Mesendoderm (in vitro differentiated cells): ENCODE results near the gene TEX29.

ENCODE experiments used
- DNase-seq: peaks from one replicate; pipeline ENCODE4 v3.0.0; 2013
- H2AK5ac ChIP-seq: 2 replicates; pipeline ENCODE4 v1.6.1; 2013; ENCODE audit warnings: low read length, inconsistent platforms
- H2BK120ac ChIP-seq: 2 replicates; pipeline ENCODE4 v1.6.1; 2013; ENCODE audit warnings: low read depth, mild to moderate bottlenecking, low read length, moderate library complexity, mixed read lengths
- H2BK15ac ChIP-seq: replicated peaks from 2 replicates; pipeline ENCODE4 v1.6.1; 2013; ENCODE audit warnings: low read depth, mild to moderate bottlenecking, moderate library complexity
- H2BK5ac ChIP-seq: 2 replicates; pipeline ENCODE4 v1.6.1; 2013; ENCODE audit warnings: low read length, inconsistent platforms
- H3K18ac ChIP-seq: 2 replicates; pipeline ENCODE4 v1.6.1; 2013; ENCODE audit warnings: mild to moderate bottlenecking, low read length, mixed read lengths
- H3K23ac ChIP-seq: one replicate; pipeline ENCODE4 v1.6.1; 2013; ENCODE audit warnings: low read length
- H3K27ac ChIP-seq: 2 replicates; pipeline ENCODE4 v1.5.1; 2013; ENCODE audit warnings: low read depth, mild to moderate bottlenecking, inconsistent platforms, low read length, moderate library complexity
- H3K27me3 ChIP-seq: 2 replicates; pipeline ENCODE4 v1.6.1; 2013; ENCODE audit warnings: low read length, control low read depth, mild to moderate bottlenecking, inconsistent platforms; ENCODE audit not compliant: insufficient read depth, poor library complexity
- H3K36me3 ChIP-seq: 2 replicates; pipeline ENCODE4 v1.6.1; 2013; ENCODE audit warnings: low read length, inconsistent platforms; ENCODE audit not compliant: control insufficient read depth, insufficient read depth
- H3K4ac ChIP-seq: one replicate; pipeline ENCODE4 v1.6.1; 2013; ENCODE audit warnings: low read depth, mild to moderate bottlenecking, low read length, moderate library complexity
- H3K4me1 ChIP-seq: 2 replicates; pipeline ENCODE4 v1.6.1; 2013; ENCODE audit warnings: low read depth, low read length, inconsistent platforms; ENCODE audit not compliant: control insufficient read depth
- H3K4me2 ChIP-seq: 2 replicates; pipeline ENCODE4 v1.6.1; 2013; ENCODE audit warnings: low read length
- H3K4me3 ChIP-seq: 2 replicates; pipeline ENCODE4 v1.5.1; 2013; ENCODE audit warnings: mild to moderate bottlenecking, low read length
- H3K56ac ChIP-seq: one replicate; pipeline ENCODE4 v1.6.1; 2013; ENCODE audit warnings: low read length
- H3K79me1 ChIP-seq: 2 replicates; pipeline ENCODE4 v1.6.1; 2013; ENCODE audit warnings: low read length, inconsistent platforms
- H3K79me2 ChIP-seq: 2 replicates; pipeline ENCODE4 v1.6.1; 2013; ENCODE audit warnings: mild to moderate bottlenecking, low read length; ENCODE audit not compliant: control insufficient read depth, insufficient read depth
- H3K9ac ChIP-seq: 2 replicates; pipeline ENCODE4 v1.6.1; 2013; ENCODE audit warnings: low read length, inconsistent platforms
- H4K5ac ChIP-seq: one replicate; pipeline ENCODE4 v1.6.1; 2013; ENCODE audit warnings: low read length
- H4K8ac ChIP-seq: one replicate; pipeline ENCODE4 v1.6.1; 2013; ENCODE audit warnings: low read depth, mild to moderate bottlenecking, control low read depth, low read length, moderate library complexity
- whole genome bisulfite sequencing: extraction: QIAGEN DNeasy Blood & Tissue Kit; methylation state at CpG from one replicate; pipeline ENCODE4 v1.1.7; 2013; ENCODE audit warnings: low lambda C conversion rate, missing lambda C conversion rate; ENCODE audit not compliant: insufficient coverage; ENCODE audit errors: extremely low coverage; 5-methylcytosine and 5-hydroxymethylcytosine counted together

TEX29 gene

GRCh38 chr13:111282425-111282824 is 38.0 kb upstream of the TEX29 start:
- H3K4me3 ChIP-seq: no peak overlapping the region
- peaks cover 3% of the 10 kb centered on the region for H3K79me1 ChIP-seq
- H3K23ac ChIP-seq: no peak overlapping the region
- H2BK15ac ChIP-seq: no peak overlapping the region
- no peaks in the 10 kb centered on the region for H3K4me1 ChIP-seq
- H3K9ac ChIP-seq: no peak overlapping the region
- no peak overlapping the region for H2BK120ac ChIP-seq
- no peak overlapping the region for H3K18ac ChIP-seq
- no peak overlapping the region for H2AK5ac ChIP-seq
- no peak overlapping the region for H2BK5ac ChIP-seq
- no peak overlapping the region for H4K5ac ChIP-seq
- H3K27ac ChIP-seq: no peak overlapping the region
- no peak for DNase-seq
- no peaks in the 10 kb centered on the region for H3K79me2 ChIP-seq
- no peak overlapping the region for H3K4me2 ChIP-seq
- no peaks in the 10 kb centered on the region for H3K27me3 ChIP-seq
- H4K8ac ChIP-seq: no peak overlapping the region
- H3K36me3 ChIP-seq: peaks cover 13% of the 10 kb centered on the region
- no peak overlapping the region for H3K56ac ChIP-seq
- no CpG with 5 or more reads among the region's 5 CpGs for WGBS
- no peak overlapping the region for H3K4ac ChIP-seq

GRCh38 chr13:111282997-111283396 is 37.4 kb upstream of the TEX29 start:
- Histone ChIP-seq H2BK120ac (no peak overlapping the region), H3K56ac (no peak overlapping the region), H3K4me1 (no peaks in the 10 kb centered on the region), H2AK5ac (no peak overlapping the region), H3K4ac (no peak overlapping the region), H3K9ac (no peak overlapping the region), H3K79me2 (no peaks in the 10 kb centered on the region), H3K27me3 (no peaks in the 10 kb centered on the region), H3K18ac (no peak overlapping the region), H3K36me3 (peaks cover 13% of the 10 kb centered on the region), H3K4me3 (no peak overlapping the region), H4K5ac (no peak overlapping the region), H3K23ac (no peak overlapping the region), H3K27ac (no peak overlapping the region), H3K4me2 (no peak overlapping the region), H3K79me1 (no peaks in the 10 kb centered on the region), H2BK15ac (no peak overlapping the region), H2BK5ac (no peak overlapping the region), H4K8ac (no peak overlapping the region)
- no peak for DNase-seq
- no CpG with 5 or more reads among the region's 23 CpGs for WGBS

GRCh38 chr13:111283457-111283856 is 37.0 kb upstream of the TEX29 start:
- no peak overlapping the region for H2AK5ac ChIP-seq
- H3K36me3 ChIP-seq: peaks cover 11% of the 10 kb centered on the region
- no peaks in the 10 kb centered on the region for H3K79me1 ChIP-seq
- H3K4me2 ChIP-seq: no peak overlapping the region
- H2BK120ac ChIP-seq: no peak overlapping the region
- H3K27ac ChIP-seq: no peak overlapping the region
- no peaks in the 10 kb centered on the region for H3K27me3 ChIP-seq
- H3K56ac ChIP-seq: no peak overlapping the region
- no peak overlapping the region for H3K23ac ChIP-seq
- H2BK5ac ChIP-seq: no peak overlapping the region
- H3K4ac ChIP-seq: no peak overlapping the region
- no peak overlapping the region for H3K4me3 ChIP-seq
- H3K9ac ChIP-seq: no peak overlapping the region
- no peak overlapping the region for H2BK15ac ChIP-seq
- H3K79me2 ChIP-seq: no peaks in the 10 kb centered on the region
- H4K8ac ChIP-seq: no peak overlapping the region
- no peak overlapping the region for H3K18ac ChIP-seq
- no peak overlapping the region for H4K5ac ChIP-seq
- H3K4me1 ChIP-seq: no peaks in the 10 kb centered on the region
- DNase-seq: no peak
- no CpG with 5 or more reads among the region's 10 CpGs for WGBS

- no CpG with 5 or more reads among the region's 9 CpGs for WGBS
Measured at GRCh38 chr13:111283991-111284390, 36.5 kb upstream of the TEX29 start.

GRCh38 chr13:111284565-111284964 is 35.9 kb upstream of the TEX29 start:
- Histone ChIP-seq H3K27me3 (no peaks in the 10 kb centered on the region), H2AK5ac (no peak overlapping the region), H3K79me2 (no peaks in the 10 kb centered on the region), H3K4ac (no peak overlapping the region), H3K23ac (no peak overlapping the region), H4K8ac (no peak overlapping the region), H3K27ac (no peak overlapping the region), H3K56ac (no peak overlapping the region), H3K4me2 (no peak overlapping the region), H3K18ac (no peak overlapping the region), H3K36me3 (peaks cover 11% of the 10 kb centered on the region), H3K79me1 (no peaks in the 10 kb centered on the region), H4K5ac (no peak overlapping the region), H3K4me1 (no peaks in the 10 kb centered on the region), H3K4me3 (no peak overlapping the region), H2BK15ac (no peak overlapping the region), H2BK5ac (no peak overlapping the region), H2BK120ac (no peak overlapping the region), H3K9ac (no peak overlapping the region)
- no CpG with 5 or more reads among the region's 14 CpGs for WGBS
- no peak for DNase-seq

More at GRCh38 chr13:111283991-111284390, 36.5 kb upstream of the TEX29 start:
- Histone ChIP-seq H3K4me3 (no peak overlapping the region), H3K36me3 (peaks cover 11% of the 10 kb centered on the region), H3K23ac (no peak overlapping the region), H3K9ac (no peak overlapping the region), H3K56ac (no peak overlapping the region), H3K79me2 (no peaks in the 10 kb centered on the region), H3K27ac (no peak overlapping the region), H2AK5ac (no peak overlapping the region), H3K79me1 (no peaks in the 10 kb centered on the region), H3K4me1 (no peaks in the 10 kb centered on the region), H2BK5ac (no peak overlapping the region), H4K5ac (no peak overlapping the region), H3K18ac (no peak overlapping the region), H4K8ac (no peak overlapping the region), H3K4ac (no peak overlapping the region), H3K27me3 (no peaks in the 10 kb centered on the region), H3K4me2 (no peak overlapping the region), H2BK120ac (no peak overlapping the region), H2BK15ac (no peak overlapping the region)
- no peak for DNase-seq

GRCh38 chr13:111286162-111286561 is 34.3 kb upstream of the TEX29 start:
- Histone ChIP-seq H2AK5ac (no peak overlapping the region), H3K36me3 (peaks cover 11% of the 10 kb centered on the region), H3K4me2 (no peak overlapping the region), H4K8ac (no peak overlapping the region), H3K18ac (no peak overlapping the region), H2BK5ac (no peak overlapping the region), H3K79me1 (no peaks in the 10 kb centered on the region), H3K4me3 (no peak overlapping the region), H3K4me1 (no peaks in the 10 kb centered on the region), H3K9ac (no peak overlapping the region), H3K79me2 (no peaks in the 10 kb centered on the region), H3K27me3 (no peaks in the 10 kb centered on the region), H3K23ac (no peak overlapping the region), H2BK15ac (no peak overlapping the region), H4K5ac (no peak overlapping the region), H3K27ac (no peak overlapping the region), H3K4ac (no peak overlapping the region), H3K56ac (no peak overlapping the region), H2BK120ac (no peak overlapping the region)
- no CpG with 5 or more reads among the region's 15 CpGs for WGBS
- peak; percentile 31 for DNase-seq
